ENCODE measurements around the gene KCNJ6.

Gene KCNJ6

GRCh38 chr21:37829447-37829846 is 86.8 kb downstream of the KCNJ6 start:
- no peak overlapping the region for H2AFZ ChIP-seq (ENCODE audit: low read depth, low read length)
- H3K9ac ChIP-seq (ENCODE audit: low read length), result no peak overlapping the region
- H3K36me3 ChIP-seq (replicated peaks; ENCODE audit: low read depth, low read length), result no peaks in the 10 kb centered on the region
- H3K9me3 ChIP-seq (ENCODE audit: insufficient read depth, low read length), result no peaks in the 10 kb centered on the region
- no peak overlapping the region for H3K4me3 ChIP-seq (ENCODE audit: low read length)
- H3K4me2 ChIP-seq (ENCODE audit: low read length), result no peak overlapping the region
- H3K4me1 ChIP-seq (ENCODE audit: low read length), result no peaks in the 10 kb centered on the region
- H3K79me2 ChIP-seq (ENCODE audit: low read length), result no peaks in the 10 kb centered on the region
- no peaks in the 10 kb centered on the region for H4K20me1 ChIP-seq (ENCODE audit: insufficient read depth, low read length)
- no peak for TF ChIP-seq EZH2phosphoT487 (IDR thresholded peaks at IDR 0.05; ENCODE audit: low read depth)
- TF ChIP-seq CTCF (IDR thresholded peaks at IDR 0.05; ENCODE audit: low read depth, low read length), result no peak
- no peak overlapping the region for H3K27ac ChIP-seq (ENCODE audit: low read length)
- H3K27me3 ChIP-seq (ENCODE audit: low read depth, low read length), result no peaks in the 10 kb centered on the region

GRCh38 chr21:37828991-37829390 is 87.3 kb downstream of the KCNJ6 start:
- Histone ChIP-seq H3K4me3 (ENCODE audit: low read length) (no peak overlapping the region), H3K4me2 (ENCODE audit: low read length) (no peak overlapping the region), H3K27me3 (ENCODE audit: low read depth, low read length) (no peaks in the 10 kb centered on the region), H2AFZ (ENCODE audit: low read depth, low read length) (no peak overlapping the region), H3K79me2 (ENCODE audit: low read length) (no peaks in the 10 kb centered on the region), H4K20me1 (ENCODE audit: insufficient read depth, low read length) (no peaks in the 10 kb centered on the region), H3K36me3 (replicated peaks; ENCODE audit: low read depth, low read length) (no peaks in the 10 kb centered on the region), H3K9ac (ENCODE audit: low read length) (no peak overlapping the region), H3K4me1 (ENCODE audit: low read length) (no peaks in the 10 kb centered on the region), H3K27ac (ENCODE audit: low read length) (no peak overlapping the region), H3K9me3 (ENCODE audit: insufficient read depth, low read length) (no peaks in the 10 kb centered on the region)
- no peak for TF ChIP-seq CTCF (IDR thresholded peaks at IDR 0.05; ENCODE audit: low read depth, low read length)
- TF ChIP-seq EZH2phosphoT487 (IDR thresholded peaks at IDR 0.05; ENCODE audit: low read depth), result no peak

- Histone ChIP-seq H3K4me3 (ENCODE audit: low read length) (no peak overlapping the region), H2AFZ (ENCODE audit: low read depth, low read length) (no peak overlapping the region), H3K4me2 (ENCODE audit: low read length) (no peak overlapping the region)
These were observed 87.7 kb downstream of the KCNJ6 start for GRCh38 chr21:37828556-37828955.

GRCh38 chr21:37827913-37828312 is 88.3 kb downstream of the KCNJ6 start:
- Histone ChIP-seq H3K4me1 (ENCODE audit: low read length) (no peaks in the 10 kb centered on the region), H3K9ac (ENCODE audit: low read length) (no peak overlapping the region), H3K27ac (ENCODE audit: low read length) (no peak overlapping the region), H3K9me3 (ENCODE audit: insufficient read depth, low read length) (no peaks in the 10 kb centered on the region), H3K36me3 (replicated peaks; ENCODE audit: low read depth, low read length) (no peaks in the 10 kb centered on the region), H2AFZ (ENCODE audit: low read depth, low read length) (no peak overlapping the region), H4K20me1 (ENCODE audit: insufficient read depth, low read length) (no peaks in the 10 kb centered on the region), H3K79me2 (ENCODE audit: low read length) (no peaks in the 10 kb centered on the region), H3K27me3 (ENCODE audit: low read depth, low read length) (no peaks in the 10 kb centered on the region), H3K4me2 (ENCODE audit: low read length) (no peak overlapping the region), H3K4me3 (ENCODE audit: low read length) (no peak overlapping the region)
- TF ChIP-seq CTCF (IDR thresholded peaks at IDR 0.05; ENCODE audit: low read depth, low read length), result no peak
- TF ChIP-seq EZH2phosphoT487 (IDR thresholded peaks at IDR 0.05; ENCODE audit: low read depth), result no peak

More at GRCh38 chr21:37828556-37828955, 87.7 kb downstream of the KCNJ6 start:
- no peak overlapping the region for H3K9ac ChIP-seq (ENCODE audit: low read length)
- H3K4me1 ChIP-seq (ENCODE audit: low read length), result no peaks in the 10 kb centered on the region
- H3K79me2 ChIP-seq (ENCODE audit: low read length), result no peaks in the 10 kb centered on the region
- H3K9me3 ChIP-seq (ENCODE audit: insufficient read depth, low read length), result no peaks in the 10 kb centered on the region
- no peaks in the 10 kb centered on the region for H4K20me1 ChIP-seq (ENCODE audit: insufficient read depth, low read length)
- no peaks in the 10 kb centered on the region for H3K27me3 ChIP-seq (ENCODE audit: low read depth, low read length)
- H3K27ac ChIP-seq (ENCODE audit: low read length), result no peak overlapping the region
- no peaks in the 10 kb centered on the region for H3K36me3 ChIP-seq (replicated peaks; ENCODE audit: low read depth, low read length)
- TF ChIP-seq CTCF (IDR thresholded peaks at IDR 0.05; ENCODE audit: low read depth, low read length) (no peak), EZH2phosphoT487 (IDR thresholded peaks at IDR 0.05; ENCODE audit: low read depth) (no peak)
